Body of pancreas (tissue), 4 donors: Measurements from ENCODE around the gene NKTR. TPM values are rescaled to one million over a fixed set of nuclear protein-coding genes. Genes with fewer than 3 reads are reported as not detected.
"Not testable (repeated sequence)": the region's sequence is repeated elsewhere in the genome, so short reads cannot be mapped to it uniquely, and the experiment has no call there.

Experiments used
- ATAC-seq: fragments of 150-250 bp; one replicate; pipeline ENCODE4 v1.9.1; 2016
- DNase-seq, 4 donors: peaks; one replicate each; pipeline ENCODE4 v3.0.0-alpha.2; 2019
- H3K27ac ChIP-seq, 4 donors: fragments of 200-600 bp; sonication (generic); 1 replicate in 3 of 4; 2 replicates in 1 of 4; pipeline versions ENCODE4 v1.5.1 to v1.6.1; 2016 to 2019; ENCODE audit warnings: mild to moderate bottlenecking in 1 of 4, mixed read lengths in 1 of 4, moderate library complexity in 1 of 4
- H3K27me3 ChIP-seq, 2 donors: fragments of 200-600 bp; sonication (generic); one replicate each; pipeline ENCODE4 v1.6.0; 2016; ENCODE audit warnings: mild to moderate bottlenecking in 1 of 2
- H3K36me3 ChIP-seq, 2 donors: fragments of 200-600 bp; sonication (generic); replicated peaks in 1 of 2; 2 replicates each; pipeline ENCODE4 v1.5.1; 2016; ENCODE audit warnings: low read depth in 2 of 2; ENCODE audit not compliant: insufficient read depth in 1 of 2
- H3K4me1 ChIP-seq: fragments of 200-600 bp; sonication (generic); one replicate; pipeline ENCODE4 v1.6.0; 2016
- H3K4me3 ChIP-seq, 2 donors: fragments of 200-600 bp; sonication (generic); 1 replicate in 1 of 2; 2 replicates in 1 of 2; pipeline ENCODE4 v1.5.1; 2016 to 2019
- H3K9me3 ChIP-seq, 3 donors: fragments of 200-600 bp; sonication (generic); 1 replicate in 2 of 3; 2 replicates in 1 of 3; pipeline ENCODE4 v1.5.1; 2016
- CTCF ChIP-seq, 7 experiments: fragments of 450-650 bp in 4 of 7; fragments of 200-600 bp in 3 of 7; sonication (generic) in 3 of 7; IDR thresholded peaks; one replicate each; pipeline ENCODE4 v1.5.1; 2016 to 2019; ENCODE audit warnings: antibody characterized with exemption in 7 of 7
- POLR2A ChIP-seq, 3 donors: fragments of 450-650 bp; IDR thresholded peaks; one replicate each; pipeline ENCODE4 v1.6.1; 2016; ENCODE audit warnings: antibody characterized with exemption in 3 of 3, mild to moderate bottlenecking in 2 of 3
- WGBS, 2 donors: methylation state at CpG; one replicate each; pipeline ENCODE4 v1.1.5; 2017; 5-methylcytosine and 5-hydroxymethylcytosine counted together
- intact Hi-C: fragments of 100-400 bp; cut with DNase I; formaldehyde crosslinking; loops from one replicate; pipeline ENCODE4 v1.15.1; 2023
- total RNA-seq, 2 donors: library from RNA; depleted of rRNA; stranded (reverse); fragments of >200 nt; gene quantifications; one replicate each; pipeline ENCODE4 v1.1.0, GENCODE V29; 2016

NKTR gene
- total RNA-seq, 2 donors from 2014 or later: 115 to 128 TPM

GRCh38 chr3:42595682-42596081, 4.8 kb upstream of the NKTR start:
- no peak for TF ChIP-seq POLR2A (IDR thresholded peaks at IDR 0.05)
- no peak for TF ChIP-seq CTCF (IDR thresholded peaks at IDR 0.05)
- DNase-seq (no peak), ATAC-seq (no peak)
- Histone ChIP-seq H3K36me3 (peaks cover 0 to 2% of the 10 kb centered on the region in 2 donors), H3K27me3 (no peaks in the 10 kb centered on the region), H3K4me3 (no peak overlapping the region), H3K9me3 (no peaks in the 10 kb centered on the region), H3K4me1 (peaks cover 19% of the 10 kb centered on the region), H3K27ac (no peak overlapping the region)
- 98 to 99% methylated on average over 4 of the region's 4 CpGs for WGBS, 2 donors
- intact Hi-C loops: no loop called here

GRCh38 chr3:42597098-42597497, 3.4 kb upstream of the NKTR start:
- DNase-seq, H3K9me3 ChIP-seq, H3K36me3 ChIP-seq, H3K4me3 ChIP-seq, ATAC-seq, H3K27ac ChIP-seq, H3K27me3 ChIP-seq, intact Hi-C loops: not testable (repeated sequence)
- 95 to 97% methylated on average over 7 of the region's 7 CpGs for WGBS, 2 donors
- peaks cover 18% of the 10 kb centered on the region for H3K4me1 ChIP-seq

GRCh38 chr3:42600958-42601675, 631 bp downstream of the NKTR start:
- DNase-seq (peak in 3 of 4 donors; percentile 56 to 64 (median 59)), ATAC-seq (peak; percentile 7)
- intact Hi-C loops: no loop called here
- peak overlapping the region; percentile 84 to 94 (median 89) for H3K27ac ChIP-seq
- no peaks in the 10 kb centered on the region for H3K27me3 ChIP-seq
- TF ChIP-seq CTCF (IDR thresholded peaks at IDR 0.05) (peak in 3 of 7 experiments; percentile 29 to 33 (median 29)), POLR2A (IDR thresholded peaks at IDR 0.05) (no peak)
- no peaks in the 10 kb centered on the region for H3K36me3 ChIP-seq
- H3K9me3 ChIP-seq: no peaks in the 10 kb centered on the region
- H3K4me1 ChIP-seq: peaks cover 50% of the 10 kb centered on the region
- 0 to 1% methylated on average over 27 to 31 of the region's 31 CpGs for WGBS, 2 donors
- peak overlapping the region; percentile 77 to 95 for H3K4me3 ChIP-seq

- intact Hi-C loops: no loop called here
- no peak for TF ChIP-seq POLR2A (IDR thresholded peaks at IDR 0.05)
- peak in 1 of 7 experiments; percentile 17 for TF ChIP-seq CTCF (IDR thresholded peaks at IDR 0.05)
- Histone ChIP-seq H3K9me3 (no peaks in the 10 kb centered on the region), H3K4me1 (peaks cover 53% of the 10 kb centered on the region), H3K36me3 (no peaks in the 10 kb centered on the region), H3K27ac (peak overlapping the region in 3 of 4 donors; percentile 84 to 94 (median 86)), H3K4me3 (no peak overlapping the region), H3K27me3 (no peaks in the 10 kb centered on the region)
- WGBS, 2 donors: 39 to 41% methylated on average over 9 of the region's 9 CpGs
- DNase-seq (no peak), ATAC-seq (no peak)
Measured at GRCh38 chr3:42601896-42602581, 1.6 kb downstream of the NKTR start.

- no peak for ATAC-seq
- no peaks in the 10 kb centered on the region for H3K27me3 ChIP-seq
Measured at GRCh38 chr3:42602961-42603360, 2.5 kb downstream of the NKTR start.

More at GRCh38 chr3:42602961-42603360, 2.5 kb downstream of the NKTR start:
- no peak for TF ChIP-seq POLR2A (IDR thresholded peaks at IDR 0.05)
- H3K4me3 ChIP-seq: no peak overlapping the region
- intact Hi-C loops: no loop called here
- no peak overlapping the region for H3K27ac ChIP-seq
- no peaks in the 10 kb centered on the region for H3K9me3 ChIP-seq
- H3K36me3 ChIP-seq: no peaks in the 10 kb centered on the region
- DNase-seq: no peak
- H3K4me1 ChIP-seq: peaks cover 53% of the 10 kb centered on the region
- 94 to 100% methylated on average over 1 of the region's 1 CpG for WGBS, 2 donors
